NCI-H2227 treated with DMSO at 0.1 percent for 48 hours (cell line): ENCODE results near the gene FNIP1.
"Not testable (repeated sequence)": the region's sequence is repeated elsewhere in the genome, so short reads cannot be mapped to it uniquely, and the experiment has no call there.

Experiments
- DNase-seq: peaks from one replicate; lab custom pipeline; 2025; lab: John Stamatoyannopoulos, UW

Gene FNIP1

DNA sequence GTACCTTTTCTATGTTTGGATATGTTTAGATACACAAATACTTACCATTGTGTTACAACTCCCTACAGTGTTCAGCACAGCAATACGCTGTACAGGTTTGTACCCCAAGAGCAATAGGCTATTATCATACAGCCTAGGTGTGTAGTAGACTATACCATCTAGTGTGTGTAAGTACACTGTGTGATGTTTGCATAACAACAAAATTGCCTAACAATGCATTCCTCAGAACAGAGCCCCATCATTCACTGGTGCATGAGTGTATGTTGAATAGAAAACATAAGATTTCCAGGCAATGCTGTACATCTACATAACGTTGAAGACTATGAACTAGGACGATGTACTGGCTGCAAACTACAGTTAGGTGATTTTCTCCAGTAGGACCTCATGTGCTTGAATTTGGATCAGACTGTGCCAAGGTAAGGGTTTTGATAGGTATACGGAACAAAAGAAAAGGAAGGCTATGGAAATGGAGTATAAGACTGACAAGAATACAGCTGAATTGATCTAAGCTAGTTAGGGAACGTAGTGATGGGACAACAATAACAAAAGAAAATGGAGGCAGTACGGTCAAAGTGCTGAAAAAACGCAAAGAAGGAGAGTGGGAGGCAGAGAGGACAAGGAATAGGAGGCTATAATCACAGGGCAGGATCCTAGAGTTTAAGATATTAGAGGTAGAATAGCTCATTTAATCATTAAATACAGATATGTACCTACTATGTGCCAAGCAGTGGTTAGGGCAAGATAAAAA lies 46.9 kb downstream of the FNIP1 start:
- no peak for DNase-seq

DNA sequence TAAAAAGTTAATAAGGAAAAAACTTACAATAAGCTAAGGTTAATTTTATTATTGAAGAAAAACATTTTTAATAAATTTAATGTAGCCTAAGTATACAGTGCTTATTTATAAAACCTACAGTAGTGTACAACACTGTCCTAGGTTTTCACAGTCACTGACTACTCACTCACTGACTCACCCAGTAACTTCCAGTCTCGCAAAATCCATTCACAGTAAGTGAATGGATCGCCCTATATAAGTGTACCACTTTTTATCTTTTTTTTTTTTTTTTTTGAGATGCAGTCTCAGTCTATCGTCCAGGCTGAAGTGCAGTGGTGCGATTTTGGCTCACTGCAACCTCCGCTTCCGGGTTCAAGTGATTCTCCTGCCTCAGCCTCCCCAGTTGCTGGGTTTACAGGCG lies 47.7 kb downstream of the FNIP1 start:
- no peak for DNase-seq

- DNase-seq, result no peak
Observed at GRCh38 chr5:131747180-131748105, 49.4 kb downstream of the FNIP1 start.

GRCh38 chr5:131746423-131746822 lies 50.4 kb downstream of the FNIP1 start:
- DNase-seq, result no peak

DNA sequence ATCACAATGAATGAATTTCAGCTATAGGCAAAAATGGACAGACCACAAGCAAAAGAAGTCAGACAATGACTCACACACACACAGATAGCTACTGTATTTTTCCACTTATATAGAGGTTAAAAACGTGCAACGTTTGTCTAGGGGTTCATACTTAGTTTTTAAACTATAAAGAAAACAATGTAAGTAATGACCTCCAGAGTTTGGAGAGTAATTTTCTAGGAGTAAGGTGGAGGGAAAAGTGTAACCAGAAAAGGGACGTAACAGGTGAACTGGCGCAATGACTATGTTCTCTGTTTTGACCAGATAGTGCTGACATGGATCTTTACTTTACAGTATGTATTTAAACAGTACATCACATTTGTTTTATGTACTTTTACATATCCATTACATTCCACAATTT lies 51.1 kb downstream of the FNIP1 start:
- DNase-seq, result no peak

DNA sequence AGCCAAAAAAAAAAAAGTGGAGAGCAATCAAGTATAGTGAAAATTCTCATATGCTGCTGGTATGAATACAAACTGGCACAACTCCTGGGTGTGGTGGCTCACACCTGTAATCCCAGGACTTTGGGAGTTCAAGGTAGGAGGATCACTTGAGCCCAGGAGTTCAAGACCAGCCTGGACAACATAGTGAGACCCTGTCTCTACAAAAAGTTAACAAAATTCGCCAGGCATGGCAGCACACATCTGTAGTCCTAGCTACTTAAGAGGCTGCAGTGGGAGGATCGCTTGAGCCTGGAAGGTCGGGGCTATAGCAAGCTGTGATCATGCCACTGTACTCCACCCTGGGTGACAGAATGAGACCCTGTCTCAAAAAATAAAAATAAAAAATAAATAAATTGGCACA lies 51.7 kb downstream of the FNIP1 start:
- DNase-seq, result no peak

DNA sequence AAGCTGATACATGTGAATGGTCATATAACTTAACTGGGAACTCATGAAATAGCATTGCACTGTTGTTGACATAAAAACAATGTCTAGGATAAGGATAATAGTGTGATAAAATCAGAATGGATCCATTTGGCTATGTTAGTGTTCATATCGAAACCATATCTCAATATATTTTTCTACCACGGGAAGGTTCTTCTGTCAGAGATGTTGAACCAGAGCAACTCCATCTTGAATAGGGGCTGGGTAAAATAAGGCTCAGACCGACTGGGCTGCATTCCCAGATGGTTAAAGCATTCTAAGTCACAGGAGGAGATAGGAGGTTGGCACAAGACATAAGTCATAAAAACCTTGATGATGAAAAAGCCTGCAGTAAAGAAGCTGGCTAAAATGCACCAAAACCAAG lies 56.3 kb downstream of the FNIP1 start:
- DNase-seq, result no peak

GRCh38 chr5:131735393-131735792 lies 61.4 kb downstream of the FNIP1 start:
- no peak for DNase-seq

DNA sequence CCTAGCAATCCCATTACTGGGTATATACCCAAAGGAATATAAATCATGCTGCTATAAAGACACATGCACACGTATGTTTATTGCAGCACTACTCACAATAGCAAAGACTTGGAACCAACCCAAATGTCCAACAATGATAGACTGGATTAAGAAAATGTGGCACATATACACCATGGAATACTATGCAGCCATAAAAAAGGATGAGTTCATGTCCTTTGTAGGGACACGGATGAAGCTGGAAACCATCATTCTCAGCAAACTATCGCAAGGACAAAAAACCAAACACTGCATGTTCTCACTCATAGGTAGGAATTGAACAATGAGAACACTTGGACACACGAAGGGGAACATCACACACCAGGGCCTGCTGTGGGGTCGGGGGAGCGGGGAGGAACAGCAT lies 61.9 kb downstream of the FNIP1 start:
- DNase-seq, result not testable (repeated sequence)

DNA sequence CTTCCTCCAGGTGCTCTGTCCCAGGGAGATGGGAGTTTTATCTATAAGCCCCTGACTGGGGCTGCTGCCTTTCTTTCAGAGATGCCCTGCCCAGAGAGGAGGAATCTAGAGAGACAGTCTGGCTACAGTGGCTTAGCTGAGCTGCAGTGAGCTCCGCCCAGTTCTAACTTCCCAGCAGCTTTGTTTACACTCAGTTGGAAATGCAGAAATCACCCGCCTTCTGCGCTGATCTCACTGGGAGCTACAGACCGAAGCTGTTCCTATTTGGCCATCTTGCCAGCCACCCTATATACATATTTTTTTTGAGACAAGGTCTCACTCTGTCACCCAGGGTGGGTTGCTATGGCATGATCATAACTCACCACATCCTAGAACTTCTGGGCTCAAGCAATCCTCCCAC lies 67.5 kb downstream of the FNIP1 start:
- not testable (repeated sequence) for DNase-seq

- DNase-seq, result not testable (repeated sequence)
Observed at GRCh38 chr5:131724089-131724488, 72.7 kb downstream of the FNIP1 start.

DNA sequence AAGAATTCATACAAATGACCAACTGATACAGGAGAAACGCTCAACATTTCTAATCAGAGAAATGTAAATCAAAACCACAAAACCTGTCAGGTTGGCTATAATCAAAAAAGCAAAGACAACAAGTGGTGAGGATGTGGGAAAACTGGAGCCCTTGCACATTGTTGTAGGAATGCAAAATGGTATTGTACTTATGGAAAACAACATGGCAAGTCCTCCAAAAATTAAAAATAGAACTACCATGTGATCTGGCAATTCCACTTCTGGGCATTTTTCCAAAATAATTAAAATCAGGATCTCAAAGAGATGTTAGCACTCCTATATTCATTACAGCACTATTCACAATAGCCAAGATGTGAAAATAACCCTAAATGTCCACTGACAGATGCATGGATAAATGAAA lies 76.1 kb downstream of the FNIP1 start:
- DNase-seq, result no peak

GRCh38 chr5:131719564-131719963 lies 77.3 kb downstream of the FNIP1 start:
- DNase-seq, result no peak

DNA sequence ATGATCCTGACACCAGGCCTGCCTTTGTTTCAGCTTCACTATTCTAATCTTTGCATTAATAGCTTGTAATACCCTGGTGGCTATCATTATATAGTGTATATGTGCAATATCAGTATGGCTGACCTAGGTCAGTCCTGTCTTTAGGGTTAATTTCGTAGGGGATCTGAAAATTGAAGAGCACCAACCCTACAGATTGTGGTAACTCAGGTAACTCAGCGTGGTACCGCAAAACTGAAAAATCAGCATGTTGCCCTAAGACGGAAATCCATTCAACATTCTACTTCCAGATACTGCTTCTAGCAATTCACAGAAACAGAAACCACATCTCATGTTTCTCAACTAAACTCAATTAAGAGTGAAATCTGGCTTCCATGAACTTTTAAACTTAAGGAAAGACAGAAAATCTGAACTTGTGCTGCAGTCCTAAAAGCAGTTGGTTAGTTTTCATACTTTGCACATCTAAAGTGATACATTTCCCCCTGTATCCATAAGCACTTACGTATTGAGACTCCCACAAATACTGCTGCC lies 78.3 kb downstream of the FNIP1 start:
- no peak for DNase-seq

- not testable (repeated sequence) for DNase-seq
Observed at GRCh38 chr5:131717164-131717563, 79.7 kb downstream of the FNIP1 start.

- DNase-seq, result no peak
Observed at GRCh38 chr5:131716650-131717049, 80.2 kb downstream of the FNIP1 start.

- no peak for DNase-seq
Observed at GRCh38 chr5:131710391-131710790, 86.4 kb downstream of the FNIP1 start.

GRCh38 chr5:131709043-131709442 lies 87.8 kb downstream of the FNIP1 start:
- no peak for DNase-seq

- no peak for DNase-seq
Observed at GRCh38 chr5:131706281-131706680, 90.5 kb downstream of the FNIP1 start.

- no peak for DNase-seq
Observed at GRCh38 chr5:131694926-131695325, 101.9 kb downstream of the FNIP1 start.

GRCh38 chr5:131693894-131694293 lies 102.9 kb downstream of the FNIP1 start:
- no peak for DNase-seq

GRCh38 chr5:131685516-131686171 lies 111.2 kb downstream of the FNIP1 start:
- DNase-seq, result no peak
